Stimulated activated CD4-positive, alpha-beta T cell treated with anti-CD3 and anti-CD28 coated beads, Interleukin-1b, Interleukin-23, amount 100 ng/mL, for 4 hours (primary cell): Measurements from ENCODE around the gene DNAJC12.
"Not testable (repeated sequence)": the region's sequence is repeated elsewhere in the genome, so short reads cannot be mapped to it uniquely, and the experiment has no call there.

Experiments used
- DNase-seq, 2 donors: peaks; one replicate each; pipeline ENCODE4 v3.0.0-alpha.2; 2020; ENCODE audit warnings: low read depth in 2 of 2

The DNAJC12 gene

DNA sequence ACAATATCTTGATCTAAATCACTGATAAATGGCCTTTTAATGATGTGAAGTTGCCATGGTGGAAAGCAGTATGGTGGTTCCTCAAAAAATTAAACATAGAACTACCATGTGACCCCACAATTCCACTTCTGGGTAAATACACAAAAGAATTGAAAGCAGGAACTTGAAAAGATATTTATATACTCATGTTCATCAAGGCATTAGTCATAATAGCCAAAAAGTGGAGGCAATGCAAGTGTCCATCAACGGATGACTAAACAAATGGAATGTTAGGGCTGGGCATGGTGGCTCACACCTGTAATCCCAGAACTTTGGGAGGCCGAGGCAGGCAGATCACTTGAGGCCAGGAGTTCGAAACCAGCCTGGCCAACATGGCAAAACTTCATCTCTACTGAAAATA is 2.0 kb upstream of the DNAJC12 start:
- no peak for DNase-seq

DNA sequence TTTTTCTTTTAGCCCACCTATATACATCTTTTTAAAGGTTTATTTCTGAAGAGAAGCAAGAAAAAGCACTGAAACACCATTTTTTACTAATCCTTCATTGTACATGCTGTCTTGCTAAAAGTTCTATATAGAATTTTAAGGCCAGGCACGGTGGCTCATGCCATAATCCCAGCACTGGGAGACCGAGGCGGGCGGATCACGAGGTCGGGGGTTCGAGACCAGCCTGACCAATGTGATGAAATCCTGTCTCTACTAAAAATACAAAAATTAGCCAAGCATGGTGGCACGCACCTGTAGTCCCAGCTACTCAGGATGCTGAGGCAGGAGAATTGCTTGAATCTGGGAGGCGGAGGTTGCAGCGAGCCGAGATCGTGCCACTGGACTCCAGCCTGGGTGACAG is 1.5 kb upstream of the DNAJC12 start:
- not testable (repeated sequence) for DNase-seq

DNA sequence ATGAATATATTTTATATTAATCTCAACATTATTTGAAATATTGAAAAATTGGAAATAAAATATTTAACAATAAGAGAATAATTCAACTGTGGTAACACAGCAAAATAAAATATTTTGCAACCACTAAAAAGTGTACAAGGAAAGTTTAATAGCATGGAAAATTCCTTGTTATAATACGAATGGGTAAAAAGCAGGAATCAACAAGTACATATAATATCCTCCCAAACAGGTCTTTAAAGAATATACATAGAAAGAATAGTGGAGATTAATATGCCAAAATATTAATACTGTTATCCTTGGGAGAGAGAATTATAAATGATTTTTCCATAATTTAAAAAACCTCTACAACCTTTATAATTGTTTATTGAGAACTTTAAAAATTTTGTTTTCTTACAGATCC is 1.0 kb downstream of the DNAJC12 start:
- DNase-seq, result no peak

DNA sequence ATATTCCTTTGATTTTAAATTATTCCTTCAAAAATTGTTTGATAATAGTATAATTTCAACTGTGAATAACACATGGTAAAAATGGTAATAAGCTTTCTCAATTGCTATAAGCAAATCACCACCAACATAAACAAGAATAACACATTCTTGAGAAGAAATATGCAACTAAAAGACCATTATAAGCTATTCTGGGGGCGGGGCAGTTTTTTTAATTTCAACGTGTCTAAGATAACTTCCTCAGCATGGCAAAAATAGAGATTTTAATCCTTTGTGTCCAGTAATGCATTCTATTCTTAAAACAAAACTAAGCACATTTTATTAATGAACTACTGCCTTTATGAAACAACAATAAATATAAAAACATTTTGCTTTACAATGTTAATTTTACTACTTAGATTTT is 1.5 kb downstream of the DNAJC12 start:
- DNase-seq, result no peak

DNA sequence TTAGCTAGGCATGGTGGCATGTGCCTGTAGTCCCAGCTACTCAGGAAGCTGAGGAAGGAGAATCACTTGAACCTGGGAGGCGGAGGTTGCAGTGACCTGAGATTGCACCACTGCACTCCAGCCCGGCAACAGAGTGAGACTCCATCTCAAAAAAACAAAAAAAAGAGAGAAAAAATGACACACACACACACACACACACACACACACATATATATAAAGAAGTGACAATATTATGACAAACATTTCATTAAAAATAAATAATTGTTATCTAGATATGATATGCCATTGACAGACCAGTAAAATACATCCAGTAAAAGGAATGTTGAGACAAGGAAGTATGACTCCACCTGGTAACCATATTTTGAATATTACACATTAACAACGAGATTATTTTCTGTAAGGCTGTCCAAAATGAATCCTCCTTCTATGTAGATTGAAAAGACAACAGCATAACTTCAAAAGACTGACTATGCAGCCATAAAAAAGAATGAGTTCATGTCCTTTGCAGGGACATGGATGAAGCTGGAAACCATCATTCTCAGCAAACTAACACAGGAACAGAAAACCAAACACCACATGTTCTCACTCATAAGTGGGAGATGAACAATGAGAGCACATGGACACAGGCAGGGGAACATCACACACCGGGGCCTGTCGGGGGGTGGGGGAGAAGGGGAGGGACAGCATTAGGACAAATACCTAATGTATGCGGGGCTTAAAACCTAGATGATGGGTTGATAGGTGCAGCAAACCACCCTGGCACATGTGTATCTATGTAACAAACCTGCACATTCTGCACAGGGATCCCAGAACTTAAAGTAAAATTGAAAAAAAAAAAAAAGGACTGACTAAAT is 2.2 kb downstream of the DNAJC12 start:
- not testable (repeated sequence) for DNase-seq

DNA sequence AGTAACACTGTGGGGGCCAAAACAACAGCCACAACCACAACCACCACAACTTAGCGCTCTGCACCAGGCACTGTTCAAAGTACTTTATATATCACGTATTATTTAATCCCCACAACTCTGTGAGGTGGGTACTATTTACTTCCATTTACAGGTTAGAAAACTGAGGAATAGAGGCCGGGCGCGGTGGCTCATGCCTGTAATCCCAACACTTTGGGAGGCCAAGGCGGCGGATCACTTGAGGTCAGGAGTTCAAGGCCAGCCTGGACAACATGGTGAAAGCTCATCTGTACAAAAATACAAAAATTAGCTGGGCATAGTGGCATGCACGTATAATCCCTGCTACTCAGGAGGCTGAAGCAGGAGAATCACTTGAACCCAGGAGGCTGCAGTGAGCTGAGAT is 3.6 kb downstream of the DNAJC12 start:
- DNase-seq, result no peak

DNA sequence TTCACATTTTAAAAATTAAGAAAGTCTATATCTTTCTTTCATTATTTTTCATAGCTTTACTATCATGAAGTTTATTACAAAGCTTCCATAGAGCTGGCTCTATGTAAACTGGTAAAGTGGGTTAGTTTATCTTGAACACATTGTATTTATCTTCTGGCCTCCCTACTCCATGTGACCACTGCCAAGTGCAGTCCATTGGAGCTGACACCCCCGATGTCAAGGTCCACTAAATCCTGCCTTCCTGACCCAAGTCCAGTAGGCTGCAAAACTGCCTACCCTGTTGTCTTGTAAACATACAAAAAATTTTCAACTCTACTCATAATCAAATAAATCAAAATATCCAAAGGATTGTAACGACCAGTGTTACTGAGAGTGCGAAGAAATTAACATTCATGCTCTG is 10.2 kb downstream of the DNAJC12 start:
- no peak for DNase-seq

DNA sequence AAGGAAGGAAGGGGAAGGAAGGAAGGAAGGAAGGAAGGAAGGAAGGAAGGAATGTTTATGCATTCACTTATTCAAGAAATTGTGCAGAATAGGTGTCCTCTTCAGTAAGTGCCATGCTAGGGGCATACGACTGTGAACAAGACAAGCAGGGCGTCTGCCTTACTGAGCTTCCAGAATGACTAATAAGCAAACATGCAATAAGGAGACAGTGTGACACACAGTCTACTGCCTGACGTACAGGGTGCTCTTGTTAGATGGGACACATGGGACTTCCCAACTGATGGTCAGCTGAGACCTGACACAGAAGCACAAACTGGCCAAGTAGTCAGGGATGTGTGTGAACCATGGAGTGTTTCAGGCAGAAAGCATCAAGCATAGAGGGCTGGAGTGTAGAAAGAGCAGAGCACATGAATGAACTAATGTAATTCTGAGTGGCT is 18.2 kb downstream of the DNAJC12 start:
- no peak for DNase-seq

DNA sequence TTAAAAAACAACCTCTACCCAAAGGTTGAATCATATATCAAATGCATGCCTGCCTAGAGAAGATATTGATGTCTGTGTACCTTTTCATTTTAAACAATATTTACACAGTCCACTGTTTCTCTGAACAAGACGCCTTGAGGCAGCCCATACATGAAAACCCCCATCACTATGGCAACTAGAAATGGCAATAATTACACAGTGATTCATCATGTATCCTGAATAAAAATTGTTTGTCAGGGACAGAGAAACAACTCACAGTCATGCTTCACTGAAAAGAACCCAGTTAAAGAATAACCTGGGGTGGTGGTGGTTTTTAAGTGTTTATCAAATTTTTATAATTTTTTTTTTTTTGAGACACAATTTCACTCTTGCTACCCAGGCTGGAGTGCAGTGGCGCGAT is 19.7 kb downstream of the DNAJC12 start:
- no peak for DNase-seq

DNA sequence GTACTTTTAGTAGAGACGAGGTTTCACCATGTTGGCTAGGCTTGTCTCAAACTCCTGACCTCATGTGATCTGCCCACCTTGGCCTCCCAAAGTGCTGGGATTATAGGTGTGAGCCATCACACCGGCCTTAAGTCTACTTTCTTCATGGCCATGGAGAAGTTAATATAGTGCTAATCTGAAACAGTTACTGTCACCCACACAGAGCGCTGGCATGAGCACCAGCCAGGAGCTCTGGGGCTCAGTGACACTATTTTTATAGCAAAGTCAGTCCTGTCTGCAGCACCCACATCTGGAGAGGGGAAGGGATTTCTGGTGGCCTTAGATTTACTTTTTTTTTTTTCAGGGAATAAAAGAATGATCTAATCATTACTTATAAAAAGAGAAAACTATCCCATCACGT is 21.3 kb downstream of the DNAJC12 start:
- no peak for DNase-seq

DNA sequence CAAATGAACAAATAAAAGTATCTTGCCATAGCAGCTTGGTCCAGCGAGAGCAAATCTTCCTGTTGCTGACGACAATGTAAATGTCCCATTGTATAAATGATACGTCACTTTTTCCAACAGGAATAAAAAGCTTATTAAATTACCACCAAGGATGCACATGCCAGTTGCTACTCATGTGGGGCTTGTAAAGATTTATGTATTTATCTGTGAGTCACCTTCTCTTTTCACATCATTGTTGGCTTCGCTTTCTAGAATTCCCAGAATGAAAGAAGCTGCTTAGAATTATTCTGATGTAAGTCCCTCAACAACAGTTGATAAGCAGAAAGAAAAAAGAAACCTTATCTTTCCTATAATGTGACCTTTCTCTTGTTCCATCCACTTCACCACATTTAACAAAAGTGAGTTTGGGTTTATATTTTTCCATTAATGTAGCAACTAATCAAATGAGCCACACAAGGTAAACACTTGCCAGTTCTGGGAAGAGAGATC is 22.4 kb downstream of the DNAJC12 start:
- no peak for DNase-seq

DNA sequence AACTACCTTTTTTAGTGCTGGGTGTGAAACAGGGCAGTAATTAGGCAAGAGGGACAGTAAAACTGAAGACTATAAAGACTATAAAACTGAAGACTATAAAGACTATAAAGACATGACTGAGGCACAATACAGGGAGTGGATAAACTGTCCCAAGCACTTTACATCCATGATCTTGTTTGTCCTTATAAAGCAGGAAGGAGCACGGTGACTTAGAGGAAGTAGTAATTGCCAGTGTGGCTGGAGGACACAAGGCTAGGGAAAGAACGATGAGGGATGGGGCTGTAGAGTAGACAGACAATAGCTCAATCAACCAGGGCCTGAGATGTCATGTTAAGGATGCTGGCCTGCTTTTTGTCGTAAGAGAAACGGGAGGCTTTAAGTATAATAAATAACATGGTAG is 26.0 kb downstream of the DNAJC12 start:
- no peak for DNase-seq

DNA sequence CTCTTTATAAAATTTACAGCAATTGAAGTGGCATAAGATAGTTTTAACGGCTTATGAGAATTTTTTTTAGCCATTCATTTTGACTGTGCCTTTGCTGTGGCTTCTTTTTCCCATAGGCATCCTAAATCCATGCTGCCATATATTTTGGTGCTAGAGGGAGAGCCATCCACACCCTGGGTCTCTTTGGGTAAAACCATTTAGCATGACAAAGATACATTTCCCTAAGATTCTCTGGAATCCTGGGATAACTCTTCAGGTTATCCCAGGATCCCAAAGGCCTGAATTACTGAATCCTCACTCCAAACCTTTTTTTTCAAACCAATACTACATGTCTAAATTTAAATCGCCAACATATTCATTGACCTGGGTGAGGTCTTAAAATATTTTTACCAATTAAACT is 28.9 kb downstream of the DNAJC12 start:
- no peak for DNase-seq

DNA sequence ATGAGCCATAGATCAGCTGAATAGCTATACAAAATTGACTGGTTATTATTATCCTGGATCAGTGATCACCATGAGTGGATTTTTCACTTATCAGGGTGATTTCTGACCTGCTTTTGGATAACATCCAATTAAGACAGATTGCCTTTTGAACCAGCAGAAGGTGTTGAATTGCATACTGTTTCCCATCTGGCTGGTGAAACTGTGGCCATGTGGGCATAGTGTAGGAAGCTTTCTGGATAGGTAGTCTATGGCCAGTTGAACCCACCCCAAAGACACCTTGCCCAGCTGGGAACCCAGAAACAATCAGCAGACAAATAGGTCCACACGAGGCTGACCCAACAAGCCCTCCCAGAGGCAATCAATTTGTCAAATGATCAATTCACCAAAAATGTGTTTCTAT is 29.3 kb downstream of the DNAJC12 start:
- DNase-seq, result no peak

DNA sequence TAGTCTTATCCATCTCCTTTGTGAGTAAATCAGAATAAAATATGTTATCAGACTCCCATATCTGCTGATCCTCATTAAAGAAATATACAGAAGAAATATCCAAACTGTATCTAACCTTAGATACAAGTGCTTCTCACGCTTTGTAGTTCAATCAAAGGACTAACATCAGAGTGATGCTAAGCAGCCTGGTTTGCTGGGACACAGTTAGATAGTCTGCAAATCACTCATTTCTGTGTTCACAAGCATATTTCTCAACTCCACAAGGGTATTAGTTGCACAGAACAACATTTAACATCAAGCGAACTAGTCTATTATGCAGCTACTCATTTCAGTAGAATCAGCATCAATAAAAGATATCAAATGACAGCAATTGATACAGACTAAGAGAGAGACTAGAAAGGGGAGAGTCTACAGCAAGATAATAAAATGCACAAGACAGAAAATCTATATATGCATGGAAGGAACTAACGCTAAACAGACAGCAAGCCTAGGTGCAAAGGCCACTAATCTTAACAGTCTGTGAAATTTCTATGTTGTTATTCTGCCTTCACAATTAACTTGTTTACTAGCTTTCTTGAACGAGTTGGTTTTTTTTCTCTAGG is 30.0 kb downstream of the DNAJC12 start:
- no peak for DNase-seq

DNA sequence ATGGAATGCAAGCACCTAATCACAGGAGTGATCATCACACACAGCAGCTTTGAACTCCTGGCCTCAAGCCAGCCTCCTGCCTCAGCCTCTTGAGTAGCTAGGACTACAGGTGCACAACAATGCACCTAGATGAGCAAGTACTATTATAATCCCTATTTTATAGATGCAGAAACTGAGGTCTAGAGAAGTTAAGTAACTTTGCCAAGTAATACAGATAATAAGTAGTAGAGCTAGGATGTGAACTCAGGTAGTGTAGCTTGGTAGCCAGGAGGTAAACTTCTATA is 33.7 kb downstream of the DNAJC12 start:
- no peak for DNase-seq

DNA sequence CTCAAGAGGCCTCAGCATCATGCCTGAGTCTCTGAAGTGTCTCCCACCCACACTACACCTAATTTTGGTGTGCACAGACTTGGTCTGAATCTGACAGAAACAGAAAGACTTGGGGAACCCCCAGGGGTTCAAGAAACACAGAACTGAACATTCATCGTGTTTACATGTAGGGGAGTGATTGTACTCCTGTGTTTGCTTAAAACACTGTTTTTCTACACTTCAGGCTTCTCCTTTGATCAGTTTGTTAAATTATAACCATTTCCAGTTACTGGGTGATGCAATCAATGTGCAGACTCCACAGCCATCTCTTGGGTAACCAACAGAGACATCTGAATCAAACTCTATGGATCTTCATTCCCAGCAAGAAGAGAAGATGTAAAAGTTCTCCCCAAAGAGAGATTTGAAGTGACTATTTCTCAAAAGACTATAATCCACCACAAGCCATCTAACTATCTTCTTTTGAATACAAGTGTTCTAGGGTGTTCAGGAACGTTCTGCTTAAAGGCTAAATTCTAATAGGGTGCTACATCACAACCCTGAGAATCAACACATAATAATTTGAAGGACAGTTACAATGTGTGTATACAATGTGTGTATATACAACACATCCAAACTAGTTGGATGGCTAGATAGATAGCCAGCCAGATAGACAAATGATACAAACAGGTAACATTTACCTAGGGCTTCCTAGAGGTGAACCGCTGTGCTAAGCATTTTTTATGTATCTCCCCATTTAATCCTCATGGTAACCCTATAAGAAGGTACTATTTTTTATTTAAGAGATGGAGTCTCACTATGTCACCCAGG is 34.2 kb downstream of the DNAJC12 start:
- DNase-seq, result no peak

DNA sequence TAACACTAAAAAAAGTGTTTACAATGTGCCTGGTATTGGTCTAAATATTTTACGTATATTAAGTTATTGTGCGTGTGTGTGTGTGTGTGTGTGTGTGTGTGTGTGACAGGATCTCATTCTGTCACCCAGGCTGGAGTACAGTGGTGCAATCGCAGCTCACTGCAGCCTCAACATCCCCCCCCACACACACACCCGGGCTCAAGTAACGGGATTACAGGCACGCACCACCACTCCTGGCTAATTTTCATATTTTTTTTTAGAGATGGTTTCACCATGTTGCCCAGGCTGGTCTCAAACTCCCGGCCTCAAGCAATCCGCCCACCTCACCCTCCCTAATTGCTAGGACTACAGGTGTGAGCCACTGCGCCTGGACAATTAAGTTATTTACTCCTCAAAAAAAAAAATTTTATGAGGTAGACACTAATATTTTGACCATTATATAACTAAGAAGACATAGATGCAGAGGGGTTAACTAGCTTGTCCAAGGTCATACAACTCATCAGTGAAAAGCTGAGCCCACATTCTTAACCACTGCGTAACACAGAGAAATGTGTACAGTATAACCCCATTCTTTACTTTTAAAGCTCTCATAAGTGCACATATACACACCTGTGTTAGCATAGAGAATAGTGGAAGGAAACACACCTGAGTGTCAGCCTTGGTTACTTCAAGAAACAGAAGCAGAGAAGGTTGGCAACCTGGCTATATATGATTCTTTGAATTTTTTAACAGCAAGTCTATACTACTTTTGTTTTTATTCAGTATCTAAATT is 35.0 kb downstream of the DNAJC12 start:
- DNase-seq, result no peak

DNA sequence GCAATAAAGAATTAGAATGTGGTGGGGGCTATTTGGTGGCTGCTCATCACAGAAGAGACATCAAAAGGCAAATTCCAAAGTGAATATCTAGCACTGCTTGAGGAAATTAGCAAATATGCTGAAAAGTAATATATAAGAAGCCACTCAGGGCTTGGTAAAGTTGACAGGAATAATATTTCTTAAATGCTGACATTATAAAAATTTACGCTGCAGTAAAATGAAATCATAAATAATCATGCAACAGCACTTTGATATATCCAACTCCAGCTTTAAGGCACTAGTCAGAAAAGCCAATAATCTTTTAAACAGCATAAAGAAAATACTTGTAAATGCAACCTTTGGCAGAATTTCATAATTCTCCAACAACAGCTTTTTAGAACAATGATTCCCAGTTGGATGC is 36.9 kb downstream of the DNAJC12 start:
- no peak for DNase-seq

DNA sequence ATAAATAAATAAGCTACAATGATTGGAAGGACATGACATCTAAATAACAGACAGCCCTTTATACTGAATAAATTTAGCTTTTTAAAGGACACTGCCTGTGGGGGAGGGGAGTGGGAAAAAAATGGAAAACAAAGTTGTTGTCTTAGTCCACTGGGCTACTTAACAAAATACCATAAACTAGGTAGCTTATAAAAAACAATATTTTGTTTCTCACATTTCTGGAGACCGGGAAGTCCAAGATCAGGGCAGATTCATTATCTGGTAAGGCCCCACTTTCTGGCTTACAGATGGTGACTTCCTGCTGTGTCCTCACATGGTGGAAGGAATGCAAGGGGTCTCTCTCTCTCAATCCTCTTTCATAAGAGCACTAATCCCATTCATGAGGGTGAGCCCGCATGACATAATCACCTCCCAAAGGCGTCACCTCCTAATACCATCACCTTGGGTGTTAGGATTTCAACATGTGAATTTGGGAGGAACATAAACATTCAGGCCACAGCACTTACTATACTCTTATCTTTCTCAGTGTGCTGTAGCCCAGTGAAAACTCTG is 43.0 kb downstream of the DNAJC12 start:
- no peak for DNase-seq

DNA sequence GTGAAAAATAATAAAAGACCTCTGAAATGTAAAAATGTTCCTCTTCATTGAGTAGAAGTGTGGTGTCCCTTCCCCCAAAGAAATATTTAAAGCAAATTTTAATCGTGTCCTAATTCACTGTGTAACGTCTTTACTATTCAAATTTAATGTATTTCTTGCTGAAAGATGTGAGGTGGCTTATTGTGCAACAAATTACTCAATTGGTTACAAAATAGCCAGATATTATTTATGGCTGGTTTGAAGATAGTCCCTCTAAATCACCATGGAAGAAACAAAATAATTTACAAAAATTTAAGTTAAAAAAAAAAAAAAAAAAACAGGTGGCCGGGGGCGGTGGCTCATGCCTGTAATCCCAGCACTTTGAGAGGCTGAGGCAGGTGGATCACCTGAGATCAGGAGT is 43.7 kb downstream of the DNAJC12 start:
- DNase-seq, result no peak

DNA sequence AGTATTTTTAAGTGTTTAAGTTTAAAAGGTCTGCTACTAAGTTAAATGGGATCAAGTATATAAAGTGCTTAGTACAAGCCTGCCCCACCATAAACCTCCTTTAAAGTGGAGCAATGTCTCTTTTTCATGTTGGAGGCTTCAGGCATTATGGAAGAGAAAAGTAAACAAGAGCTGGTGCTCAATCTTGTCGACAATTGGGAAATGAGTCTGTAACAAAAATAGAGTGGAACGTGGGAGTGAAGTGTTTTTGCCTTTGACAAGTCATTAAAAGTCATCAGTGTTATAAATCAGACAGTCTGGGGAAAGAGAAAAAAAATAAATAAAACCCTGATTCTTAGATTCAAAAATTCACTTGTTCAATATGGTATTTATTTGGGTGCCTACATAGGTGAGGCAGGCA is 44.7 kb downstream of the DNAJC12 start:
- no peak for DNase-seq
